ENCODE results near the gene KIF21A.

DNA sequence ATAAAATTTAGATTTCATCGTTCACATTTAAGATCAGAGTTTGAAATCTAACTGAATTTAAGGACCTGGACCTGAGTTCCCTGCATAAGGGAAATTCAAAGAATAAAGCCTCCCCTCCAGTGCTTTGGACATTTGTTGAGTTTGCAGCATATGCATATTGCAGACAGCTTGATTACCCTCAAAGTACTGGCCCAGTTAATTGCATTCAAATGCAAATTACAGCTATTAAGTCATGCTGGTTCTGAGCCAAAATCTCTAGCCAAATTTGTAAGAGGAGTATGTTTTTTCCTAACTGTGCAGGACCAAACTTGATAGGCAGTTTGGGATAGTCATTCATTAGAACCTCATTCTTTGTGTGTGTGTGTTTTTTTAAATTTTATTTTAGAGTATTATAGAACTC lies 9.1 kb upstream of the KIF21A start:
- TF ChIP-seq CHCHD3 (CRISPR knock-in tag; IDR thresholded peaks at IDR 0.05): no peak
- TF ChIP-seq FOXP1 (IDR thresholded peaks at IDR 0.05): no peak
- no peak for TF ChIP-seq FOXP1 (CRISPR knock-in tag; IDR thresholded peaks at IDR 0.05)
- TF ChIP-seq DPF2 (CRISPR knock-in tag; IDR thresholded peaks at IDR 0.05; ENCODE audit: borderline replicate concordance, low read depth): no peak
- no peak for TF ChIP-seq SRF (IDR thresholded peaks at IDR 0.05; ENCODE audit: low read depth, low read length)
- TF ChIP-seq, protein P1, sequence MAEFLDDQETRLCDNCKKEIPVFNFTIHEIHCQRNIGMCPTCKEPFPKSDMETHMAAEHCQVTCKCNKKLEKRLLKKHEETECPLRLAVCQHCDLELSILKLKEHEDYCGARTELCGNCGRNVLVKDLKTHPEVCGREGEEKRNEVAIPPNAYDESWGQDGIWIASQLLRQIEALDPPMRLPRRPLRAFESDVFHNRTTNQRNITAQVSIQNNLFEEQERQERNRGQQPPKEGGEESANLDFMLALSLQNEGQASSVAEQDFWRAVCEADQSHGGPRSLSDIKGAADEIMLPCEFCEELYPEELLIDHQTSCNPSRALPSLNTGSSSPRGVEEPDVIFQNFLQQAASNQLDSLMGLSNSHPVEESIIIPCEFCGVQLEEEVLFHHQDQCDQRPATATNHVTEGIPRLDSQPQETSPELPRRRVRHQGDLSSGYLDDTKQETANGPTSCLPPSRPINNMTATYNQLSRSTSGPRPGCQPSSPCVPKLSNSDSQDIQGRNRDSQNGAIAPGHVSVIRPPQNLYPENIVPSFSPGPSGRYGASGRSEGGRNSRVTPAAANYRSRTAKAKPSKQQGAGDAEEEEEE (CRISPR knock-in tag; IDR thresholded peaks at IDR 0.05; ENCODE audit: borderline replicate concordance): no peak
- TF ChIP-seq GABPA (IDR thresholded peaks at IDR 0.05; ENCODE audit: low read depth, low read length): no peak
- TF ChIP-seq GABPA (CRISPR knock-in tag; IDR thresholded peaks at IDR 0.05; ENCODE audit: low read depth): no peak
- TF ChIP-seq SIX4 (CRISPR knock-in tag; IDR thresholded peaks at IDR 0.05): no peak
- TF ChIP-seq ATF7-NPFF (CRISPR knock-in tag; IDR thresholded peaks at IDR 0.05; ENCODE audit: low read depth): no peak
- no peak for TF ChIP-seq ZNF121 (CRISPR knock-in tag; IDR thresholded peaks at IDR 0.05)
- TF ChIP-seq SMARCC2 (IDR thresholded peaks at IDR 0.05): no peak
- no peak for TF ChIP-seq ZNF451 (CRISPR knock-in tag; IDR thresholded peaks at IDR 0.05)
- no peak for TF ChIP-seq CBFB (CRISPR knock-in tag; IDR thresholded peaks at IDR 0.05)
- TF ChIP-seq, protein P2, sequence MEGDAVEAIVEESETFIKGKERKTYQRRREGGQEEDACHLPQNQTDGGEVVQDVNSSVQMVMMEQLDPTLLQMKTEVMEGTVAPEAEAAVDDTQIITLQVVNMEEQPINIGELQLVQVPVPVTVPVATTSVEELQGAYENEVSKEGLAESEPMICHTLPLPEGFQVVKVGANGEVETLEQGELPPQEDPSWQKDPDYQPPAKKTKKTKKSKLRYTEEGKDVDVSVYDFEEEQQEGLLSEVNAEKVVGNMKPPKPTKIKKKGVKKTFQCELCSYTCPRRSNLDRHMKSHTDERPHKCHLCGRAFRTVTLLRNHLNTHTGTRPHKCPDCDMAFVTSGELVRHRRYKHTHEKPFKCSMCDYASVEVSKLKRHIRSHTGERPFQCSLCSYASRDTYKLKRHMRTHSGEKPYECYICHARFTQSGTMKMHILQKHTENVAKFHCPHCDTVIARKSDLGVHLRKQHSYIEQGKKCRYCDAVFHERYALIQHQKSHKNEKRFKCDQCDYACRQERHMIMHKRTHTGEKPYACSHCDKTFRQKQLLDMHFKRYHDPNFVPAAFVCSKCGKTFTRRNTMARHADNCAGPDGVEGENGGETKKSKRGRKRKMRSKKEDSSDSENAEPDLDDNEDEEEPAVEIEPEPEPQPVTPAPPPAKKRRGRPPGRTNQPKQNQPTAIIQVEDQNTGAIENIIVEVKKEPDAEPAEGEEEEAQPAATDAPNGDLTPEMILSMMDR (CRISPR knock-in tag; IDR thresholded peaks at IDR 0.05): no peak
- TF ChIP-seq KDM5A (IDR thresholded peaks at IDR 0.05; ENCODE audit: borderline replicate concordance, low read length): no peak
